ENCODE results near the gene TSNAXIP1. TPM values are rescaled to one million over a fixed set of nuclear protein-coding genes. Genes with fewer than 3 reads are reported as not detected.

TSNAXIP1 gene
- total and polyA plus RNA-seq, 9 of the 15 experiments (the other 6 are each of a cell fraction or from before 2014, with no cell fraction given) = 0.03 to 0.24 (median 0.11) TPM; not detected in 4

GRCh38 chr16:67846320-67847063, 39.8 kb downstream of the TSNAXIP1 start, which contains the start of gene NUTF2 (continued):
- TF ChIP-seq RREB1 (CRISPR knock-in tag; IDR thresholded peaks at IDR 0.05) = no peak
- TF ChIP-seq ZNF134 (CRISPR knock-in tag; conservative IDR thresholded peaks at IDR 0.05) = 0 out of 2 replicates have a peak, but pooled peaks have one; percentile 36
- peak; percentile 99 for TF ChIP-seq ZNF143 (CRISPR knock-in tag; IDR thresholded peaks at IDR 0.05)
- TF ChIP-seq MNT (conservative IDR thresholded peaks at IDR 0.05) = peak; percentile 85 to 93
- TF ChIP-seq NR4A1 (CRISPR knock-in tag; IDR thresholded peaks at IDR 0.05) = 0 out of 2 replicates have a peak, but pooled peaks have one; percentile 29
- TF ChIP-seq NR4A1 (tag; IDR thresholded peaks at IDR 0.05) = no peak
- TF ChIP-seq E2F3 (CRISPR knock-in tag; IDR thresholded peaks at IDR 0.05) = peak; percentile 67; the same call in 1 of the 2 replicates
- TF ChIP-seq ZNF507 (tag; conservative IDR thresholded peaks at IDR 0.05) = no peak
- 0 out of 4 replicates have a peak, but pooled peaks of 1 of the 2 experiments have one; percentile 10 for TF ChIP-seq RAD21 (CRISPR knock-in tag; conservative IDR thresholded peaks at IDR 0.05 in 1 of 2, IDR thresholded peaks at IDR 0.05 in 1 of 2)
- peak; percentile 76 for TF ChIP-seq TBP (optimal IDR thresholded peaks at IDR 0.05; ENCODE audit: low read depth, low read length)
- TF ChIP-seq CLOCK (CRISPR knock-in tag; IDR thresholded peaks at IDR 0.05; ENCODE audit: borderline replicate concordance) = no peak
- peak; percentile 85 for TF ChIP-seq MBD2 (IDR thresholded peaks at IDR 0.05; ENCODE audit: borderline replicate concordance, low read depth)
- TF ChIP-seq ATF1 (CRISPR knock-in tag; IDR thresholded peaks at IDR 0.05) = no peak
- TF ChIP-seq ATF1 (tag; IDR thresholded peaks at IDR 0.05) = peak; percentile 85
- TF ChIP-seq TFAP4 (CRISPR knock-in tag; IDR thresholded peaks at IDR 0.05; ENCODE audit: borderline replicate concordance) = peak; percentile 99
- TF ChIP-seq SP2 (IDR thresholded peaks at IDR 0.05; ENCODE audit: extremely low read depth, low read depth, low read length, poor library complexity, severe bottlenecking) = no peak

Measured in K562 (cell line).